K562 (cell line): ENCODE results near the gene NRXN2. TPM values are rescaled to one million over a fixed set of nuclear protein-coding genes. Genes with fewer than 3 reads are reported as not detected.
A peak's percentile ranks its signal among the peaks of the same experiment; 100 is the strongest.

Source experiments
- ATF2 ChIP-seq: sonication (generic); formaldehyde crosslinking; IDR thresholded peaks from 2 replicates; pipeline ENCODE4 v1.8.1; 2022; ENCODE audit warnings: missing genetic modification reagents
- E2F3 ChIP-seq: fragments of 250-450 bp; sonication (Bioruptor Pico); IDR thresholded peaks from 2 replicates; pipeline ENCODE4 v1.4.0; 2020; ENCODE audit warnings: mild to moderate bottlenecking
- HDGF ChIP-seq: fragments of 450-650 bp; IDR thresholded peaks from 2 replicates; pipeline ENCODE4 v1.6.1; 2016
- HNRNPH1 ChIP-seq: fragments of 200-400 bp; formaldehyde crosslinking; optimal IDR thresholded peaks from 2 replicates; pipeline ENCODE3; 2017; ENCODE audit warnings: low read depth, mild to moderate bottlenecking, low read length, moderate library complexity
- HNRNPL ChIP-seq: fragments of 200-400 bp; formaldehyde crosslinking; IDR thresholded peaks from 2 replicates; pipeline ENCODE4 v1.6.1; 2017; ENCODE audit warnings: low read depth, mild to moderate bottlenecking, low read length
- KHSRP ChIP-seq: fragments of 450-650 bp; IDR thresholded peaks from 2 replicates; pipeline ENCODE4 v1.6.1; 2017
- MTA3 ChIP-seq: fragments of 450-650 bp; formaldehyde crosslinking; IDR thresholded peaks from 2 replicates; pipeline ENCODE4 v1.6.1; 2017; ENCODE audit warnings: mild to moderate bottlenecking, borderline replicate concordance
- NCOA1 ChIP-seq: fragments of 450-650 bp; IDR thresholded peaks from 2 replicates; pipeline ENCODE4 v1.6.1; 2016; ENCODE audit warnings: low read depth
- NRF1 ChIP-seq, 2 experiments: fragments of 450-650 bp; IDR thresholded peaks in 1 of 2; conservative IDR thresholded peaks in 1 of 2; 2 replicates each; pipeline ENCODE4 v1.6.1; 2014; ENCODE audit warnings: mild to moderate bottlenecking in 2 of 2
- PHB2 ChIP-seq: fragments of 450-650 bp; IDR thresholded peaks from 2 replicates; pipeline ENCODE4 v1.6.1; 2017; ENCODE audit warnings: low read depth
- SIN3A ChIP-seq, 2 experiments: fragments of 150-350 bp in 1 of 2; IDR thresholded peaks; 2 replicates each; pipeline ENCODE4 v1.6.1; 2011 to 2016; ENCODE audit warnings: borderline replicate concordance in 2 of 2, low read depth in 2 of 2, low read length in 2 of 2, mild to moderate bottlenecking in 2 of 2, moderate library complexity in 2 of 2; ENCODE audit not compliant: control insufficient read depth in 1 of 2
- SIX5 ChIP-seq, 2 experiments: IDR thresholded peaks; 2 replicates each; pipeline ENCODE4 v1.6.1; 2011; ENCODE audit warnings: low read length in 2 of 2, borderline replicate concordance in 1 of 2, low read depth in 1 of 2, mild to moderate bottlenecking in 1 of 2, moderate library complexity in 1 of 2; ENCODE audit not compliant: insufficient read depth in 1 of 2
- SRSF3 ChIP-seq: fragments of 200-400 bp; formaldehyde crosslinking; IDR thresholded peaks from 2 replicates; pipeline ENCODE4 v1.6.1; 2016; ENCODE audit warnings: mild to moderate bottlenecking, low read length, moderate library complexity; ENCODE audit not compliant: insufficient read depth
- ZBTB43 ChIP-seq: sonication (generic); formaldehyde crosslinking; IDR thresholded peaks from 2 replicates; pipeline ENCODE4 v1.8.0; 2023; ENCODE audit warnings: mild to moderate bottlenecking, missing genetic modification reagents
- ZNF197 ChIP-seq: fragments of 200-800 bp; sonication (Bioruptor generic); IDR thresholded peaks from 2 replicates; pipeline ENCODE4 v1.6.1; 2016; ENCODE audit warnings: low read depth, missing genetic modification characterization, missing compliant biosample characterization
- ZNF507 ChIP-seq: conservative IDR thresholded peaks from 2 replicates; pipeline ENCODE4 v1.6.1; 2017; ENCODE audit warnings: missing genetic modification characterization, missing compliant biosample characterization
- ZNF511 ChIP-seq: sonication (generic); formaldehyde crosslinking; IDR thresholded peaks from 2 replicates; pipeline ENCODE4 v1.8.0; 2022; ENCODE audit warnings: mild to moderate bottlenecking, missing genetic modification reagents
- ZNF655 ChIP-seq: fragments of 250-450 bp; sonication (Bioruptor Pico); IDR thresholded peaks from 2 replicates; pipeline ENCODE4 v1.5.0; 2021
- ZNF707 ChIP-seq: fragments of 250-450 bp; sonication (Bioruptor Pico); conservative IDR thresholded peaks from 2 replicates; pipeline ENCODE4 v1.8.0; 2022; ENCODE audit warnings: inconsistent platforms, mild to moderate bottlenecking, moderate library complexity
- ZSCAN32 ChIP-seq: fragments of 450-650 bp; formaldehyde crosslinking; IDR thresholded peaks from 2 replicates; pipeline ENCODE4 v1.4.0; 2020; ENCODE audit warnings: mild to moderate bottlenecking, moderate library complexity
- polyA plus RNA-seq, 8 experiments: library from polyadenylated mRNA; depleted of rRNA in 4 of 8; stranded (reverse) in 5 of 8; unstranded in 3 of 8; fragments of >200 nt; fragmentation: Nextera tagmentation in 2 of 8; fragmentation: Illumina TruSeq in 1 of 8; extraction: Ambion mirVana in 2 of 8; extraction: Trizol in 1 of 8; gene quantifications; 2 replicates each; pipeline versions ENCODE4 v1.2.1 to v1.2.3, GENCODE V29; 2011 to 2014; ENCODE audit warnings: inconsistent platforms in 1 of 8, missing spikeins in 1 of 8
- total RNA-seq, 7 experiments: library from RNA; depleted of rRNA in 6 of 7; stranded (reverse); fragments of >200 nt in 6 of 7; fragmentation: Illumina TruSeq in 2 of 7; extraction: Trizol in 2 of 7; gene quantifications; 2 replicates each; pipeline versions ENCODE4 v1.2.1 to v1.2.3, GENCODE V29; 2011 to 2021; ENCODE audit warnings: low replicate concordance in 1 of 7

Gene NRXN2
- total and polyA plus RNA-seq, 9 of the 15 experiments (the other 6 are each of a cell fraction or from before 2014, with no cell fraction given), result 0.07 to 0.47 (median 0.15) TPM; not detected in 4

GRCh38 chr11:64743591-64744543 is 20.9 kb upstream of the NRXN2 start, which contains the start of gene RASGRP2 (continued):
- TF ChIP-seq SIN3A (IDR thresholded peaks at IDR 0.05; ENCODE audit: borderline replicate concordance in 2 of 2, control insufficient read depth in 1 of 2, low read depth in 2 of 2, low read length in 2 of 2) (peak; percentile 46 to 74; a peak in 2 of 4 replicates), ZNF655 (CRISPR knock-in tag) (no peak), NRF1 (conservative IDR thresholded peaks at IDR 0.05 in 1 of 2, IDR thresholded peaks at IDR 0.05 in 1 of 2) (peak; percentile 51 to 66), HNRNPL (no peak), ZNF507 (tag) (no peak), ZNF511 (CRISPR knock-in tag) (no peak), PHB2 (0 out of 2 replicates have a peak, but pooled peaks have one; percentile 12), ATF2 (CRISPR knock-in tag) (no peak), MTA3 (peak; percentile 75; the same call in 1 of the 2 replicates), ZSCAN32 (no peak), HNRNPH1 (no peak), ZNF197 (CRISPR knock-in tag) (no peak), ZNF707 (no peak), E2F3 (no peak), ZBTB43 (no peak), SIX5 (IDR thresholded peaks at IDR 0.05; ENCODE audit: borderline replicate concordance in 1 of 2, insufficient read depth in 1 of 2, low read depth in 1 of 2, low read length in 2 of 2) (no peak), NCOA1 (no peak), HDGF (no peak), SRSF3 (no peak), KHSRP (no peak)
